Glutamatergic neuron (in vitro differentiated cells): Measurements from ENCODE around the gene C22orf23. TPM values are rescaled to one million over a fixed set of nuclear protein-coding genes. Genes with fewer than 3 reads are reported as not detected.

Experiments used
- microRNA-seq: library from miRNA; unstranded; fragments of <30 nt; microRNA quantifications from one replicate; pipeline ENCODE4, GENCODE V29; 2020; ENCODE audit not compliant: unreplicated experiment
- total RNA-seq: library from RNA; stranded (reverse); fragmentation: NEBNext Ultra II Directional; extraction: Animal tissue kit (Norgen Biotek cat#: 25700); gene quantifications from one replicate; pipeline ENCODE4 v1.2.1, GENCODE V29; 2021; ENCODE audit not compliant: unreplicated experiment

Gene C22orf23
- total RNA-seq, 1 donor from 2014 or later: 0.64 TPM

Small RNAs within 50 kb of the gene (microRNA-seq; reads per million reads assigned to microRNA genes)
- gene MIR4534 (not detected), gene MIR6820 (16.3 reads per million, percentile 56 among the genes with 10 or more reads in this experiment)

Other genes with a start within 250 kb of the C22orf23 start
- 11.9 TPM for gene GCAT, start 145.7 kb downstream of the C22orf23 start, total RNA-seq
- gene GALR3, start 130.2 kb downstream of the C22orf23 start, total RNA-seq: not detected
- gene ANKRD54, start 109.3 kb downstream of the C22orf23 start, total RNA-seq: 26.7 TPM
- gene EIF3L, start 104.2 kb downstream of the C22orf23 start, total RNA-seq: 526 TPM
- 133 TPM for gene MICALL1, start 47.3 kb downstream of the C22orf23 start, total RNA-seq
- gene POLR2F, start 98 bp upstream of the C22orf23 start, total RNA-seq: 68.3 TPM
- not detected for gene SOX10, start 31.0 kb upstream of the C22orf23 start, total RNA-seq
- gene PICK1, start 103.8 kb upstream of the C22orf23 start, total RNA-seq: 44.8 TPM
- gene SLC16A8, start 130.6 kb upstream of the C22orf23 start, total RNA-seq: not detected
- gene BAIAP2L2, start 157.1 kb upstream of the C22orf23 start, total RNA-seq: 28.6 TPM
- 42.2 TPM for gene PLA2G6, start 228.2 kb upstream of the C22orf23 start, total RNA-seq
- 1.8 TPM for gene MAFF, start 248.4 kb upstream of the C22orf23 start, total RNA-seq